ENCODE measurements around the gene RPL22.

Gene RPL22

DNA sequence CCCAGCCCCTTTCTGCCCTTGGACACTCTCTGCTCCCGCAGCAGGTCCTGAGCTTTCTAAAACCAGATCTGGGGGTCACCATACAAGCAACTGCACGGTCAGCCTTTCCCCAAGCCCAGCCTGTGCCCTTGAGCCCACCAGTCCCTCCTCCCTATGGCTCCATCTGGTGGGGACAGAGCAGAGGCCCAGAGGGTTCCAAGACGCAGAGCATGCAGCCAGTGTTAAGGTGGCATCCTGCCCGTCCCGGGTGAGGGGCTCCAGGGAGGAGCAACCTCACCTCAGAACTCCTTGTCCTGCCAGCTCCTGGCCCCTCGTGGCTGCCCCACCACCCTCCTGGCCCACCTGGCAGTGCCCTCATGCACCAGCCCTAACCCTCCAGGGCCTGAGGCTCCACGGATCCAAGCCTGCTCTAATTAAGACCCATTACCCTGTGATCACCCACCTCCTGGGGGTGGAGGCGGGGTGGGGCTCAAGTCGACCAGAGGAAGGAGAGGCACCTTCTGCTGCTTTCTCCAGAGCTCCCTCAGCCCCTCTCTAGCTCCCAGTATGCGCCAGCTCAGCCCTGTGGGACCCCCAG, 27.8 kb downstream of the RPL22 start:
- no peak for DNase-seq

DNA sequence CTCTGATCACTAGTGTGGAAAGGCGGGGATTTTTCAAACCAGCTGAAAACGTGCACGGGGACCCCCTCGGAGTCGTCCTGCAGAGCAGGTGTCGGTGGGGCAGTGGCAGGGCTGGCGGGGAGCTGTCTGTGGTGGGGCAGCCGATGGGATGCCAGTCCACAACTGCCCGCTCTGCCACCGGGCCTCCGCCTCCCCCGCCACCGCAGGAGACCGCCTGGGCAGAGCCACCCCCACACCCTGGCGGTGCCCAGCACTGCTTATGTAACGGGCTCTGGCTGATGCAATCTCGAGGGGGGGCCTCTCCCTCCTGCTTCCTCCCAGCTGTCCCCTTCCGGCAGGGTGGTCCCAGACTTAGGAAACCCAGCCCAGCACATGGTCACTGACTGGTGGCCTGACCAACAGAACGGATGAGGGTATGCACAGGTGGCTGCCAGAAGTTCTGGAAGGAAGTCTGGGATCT, 28.6 kb downstream of the RPL22 start:
- DNase-seq = no peak

DNA sequence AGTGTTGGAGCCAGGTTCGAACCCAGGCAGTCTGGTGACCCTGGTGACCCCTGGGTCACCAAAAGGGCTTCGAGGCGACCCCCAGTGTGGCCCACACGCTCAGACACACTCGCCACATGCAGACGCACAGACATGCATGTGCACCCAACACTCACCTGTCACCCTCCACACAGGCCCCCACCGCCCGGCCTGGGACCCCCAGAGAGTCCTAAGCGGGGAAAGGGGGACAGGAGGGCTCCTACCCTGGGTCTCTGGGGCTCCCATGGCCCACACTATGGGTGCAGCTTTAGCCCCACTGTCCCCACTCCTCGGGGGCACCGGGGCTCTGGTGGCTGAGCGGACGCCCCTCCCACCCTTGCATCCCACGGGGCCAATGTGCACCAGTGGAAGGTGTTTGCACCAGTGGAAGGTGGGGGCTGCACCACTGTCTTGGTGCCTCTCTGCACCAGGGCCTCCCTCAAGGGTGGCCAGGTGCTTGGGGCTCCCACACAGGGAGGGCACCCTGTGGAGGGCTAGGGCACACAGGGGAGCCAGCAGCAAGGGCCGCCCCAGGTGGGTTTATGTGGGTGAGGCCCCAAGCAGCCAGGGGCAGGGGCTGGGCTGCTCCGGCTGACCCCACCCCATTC, 29.2 kb downstream of the RPL22 start:
- DNase-seq = no peak

DNA sequence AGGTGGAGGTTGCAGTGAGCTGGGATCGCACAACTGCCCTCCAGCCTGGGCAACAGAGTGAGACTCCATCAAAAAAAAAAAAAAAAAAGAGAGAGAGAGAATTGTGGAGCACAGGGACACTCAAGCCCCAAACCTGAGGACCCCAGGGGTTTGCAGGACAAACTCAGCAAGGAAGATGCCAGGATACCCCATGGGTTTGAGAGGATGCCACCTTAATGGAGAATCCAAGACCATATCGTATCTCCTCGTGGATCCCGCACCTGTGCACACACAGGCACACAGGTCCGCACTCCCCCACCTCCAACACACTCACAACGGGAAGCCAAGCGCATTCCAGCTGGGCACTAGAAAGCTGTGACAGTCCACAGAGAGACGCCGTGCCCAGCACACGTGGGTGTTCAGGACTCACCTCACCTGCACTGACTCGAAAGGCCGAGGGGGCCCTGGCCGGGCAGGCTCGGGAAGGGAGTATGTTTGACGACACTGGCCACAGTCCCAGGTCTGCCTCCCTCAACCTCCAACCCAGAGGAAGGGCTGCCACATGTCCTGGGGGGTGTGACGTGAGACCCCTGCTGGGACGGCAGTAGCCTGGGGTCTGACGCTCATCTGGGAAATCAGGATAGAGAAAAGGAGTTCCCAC, 30.3 kb downstream of the RPL22 start:
- no peak for DNase-seq

DNA sequence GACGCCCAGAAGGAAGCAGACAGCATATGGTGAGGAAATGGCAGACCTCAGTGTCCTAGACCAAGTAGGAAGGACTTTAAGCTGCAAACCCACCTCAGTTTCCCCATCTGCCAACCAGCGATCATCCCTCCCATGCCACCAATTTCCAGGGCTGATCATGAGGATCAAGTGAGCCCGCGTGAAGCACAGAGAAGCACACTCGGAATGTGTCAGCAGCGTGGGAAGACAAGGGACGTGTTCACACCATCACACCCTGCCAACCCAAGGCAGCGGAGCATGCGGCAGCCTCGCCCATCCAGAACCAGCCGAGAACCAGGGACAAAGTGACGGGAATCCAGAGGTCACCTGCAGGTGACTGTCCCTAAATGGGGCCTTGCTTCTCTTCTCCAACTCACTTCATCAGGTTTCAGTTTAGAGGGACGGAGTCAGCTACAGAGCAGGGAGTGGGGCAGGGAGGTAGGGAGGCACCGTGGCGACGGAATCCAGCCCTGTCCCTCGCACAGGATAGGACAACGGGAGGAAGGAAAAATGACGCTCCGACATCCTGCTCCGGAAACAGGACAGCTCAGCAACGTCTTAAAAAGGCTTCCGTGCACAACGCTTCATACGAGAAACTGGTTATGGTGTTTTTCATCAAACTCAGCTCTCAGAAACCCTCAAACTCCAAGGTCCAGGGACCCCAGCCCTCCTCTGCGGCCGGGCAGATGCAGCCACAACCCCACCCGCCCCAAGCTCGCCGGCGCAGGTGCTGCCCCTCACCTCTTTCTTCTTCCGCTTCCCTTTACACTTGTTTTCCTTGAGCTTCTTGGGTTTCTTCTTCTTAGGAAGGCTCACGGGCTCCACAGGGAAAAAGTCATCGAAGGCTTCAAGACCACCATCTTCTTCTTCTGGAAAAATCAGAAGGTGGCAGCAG, 31.7 kb downstream of the RPL22 start:
- no peak for DNase-seq

DNA sequence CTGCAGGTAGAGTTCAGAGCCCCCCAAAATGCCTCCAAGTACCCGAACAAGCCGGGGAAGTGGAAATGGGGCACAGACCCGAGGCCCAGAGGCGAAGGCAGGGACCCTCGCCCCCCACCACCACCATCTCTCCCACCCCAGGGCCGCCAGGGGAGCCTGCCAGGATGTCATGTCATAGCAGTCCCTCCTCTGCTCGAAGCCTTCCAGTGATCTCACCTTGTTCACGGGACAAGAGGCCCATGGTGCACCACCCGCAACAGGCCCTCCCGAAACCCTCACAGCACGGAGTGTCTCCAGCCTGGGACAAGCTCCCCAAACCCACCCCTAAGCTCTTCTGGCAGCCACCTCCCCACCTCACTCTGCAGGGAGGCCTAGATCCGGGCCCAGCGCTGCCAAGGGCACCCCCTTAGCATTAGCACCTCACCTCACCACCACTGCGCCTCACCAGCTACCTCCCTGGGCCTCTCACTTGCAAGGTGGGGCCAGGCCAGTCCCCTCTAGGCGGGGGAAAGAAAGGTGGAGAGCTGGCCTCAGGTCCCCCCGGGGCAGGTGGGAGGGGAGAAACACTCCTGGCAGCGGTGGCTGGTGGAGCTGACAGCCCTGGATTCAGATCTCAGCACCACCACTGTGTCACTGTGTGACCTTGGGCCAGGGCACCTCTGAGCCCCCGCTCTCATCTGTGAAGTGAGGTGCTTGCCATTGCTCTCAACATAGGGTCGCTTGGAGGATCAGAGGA, 32.6 kb downstream of the RPL22 start:
- DNase-seq = no peak

DNA sequence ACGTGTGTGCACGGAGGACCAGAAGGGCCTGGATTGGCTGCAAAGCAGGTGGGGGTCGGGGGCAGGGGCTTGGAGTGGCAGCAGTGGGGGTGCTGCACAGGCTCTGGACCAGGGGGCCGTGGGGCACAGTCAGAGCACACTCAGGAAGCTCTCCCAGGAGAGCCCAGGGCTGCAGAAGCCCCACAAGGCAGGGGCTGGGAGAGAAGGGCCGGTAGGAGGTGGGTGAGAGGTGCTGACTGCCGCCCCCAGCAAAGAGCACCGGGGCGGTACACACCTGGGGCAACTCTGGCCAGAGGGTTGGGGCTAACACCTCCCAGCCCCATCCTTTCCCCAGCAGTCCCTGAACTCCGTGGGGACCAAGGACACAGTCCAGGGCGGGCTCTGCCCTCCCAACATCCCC, 33.2 kb downstream of the RPL22 start:
- DNase-seq = no peak

DNA sequence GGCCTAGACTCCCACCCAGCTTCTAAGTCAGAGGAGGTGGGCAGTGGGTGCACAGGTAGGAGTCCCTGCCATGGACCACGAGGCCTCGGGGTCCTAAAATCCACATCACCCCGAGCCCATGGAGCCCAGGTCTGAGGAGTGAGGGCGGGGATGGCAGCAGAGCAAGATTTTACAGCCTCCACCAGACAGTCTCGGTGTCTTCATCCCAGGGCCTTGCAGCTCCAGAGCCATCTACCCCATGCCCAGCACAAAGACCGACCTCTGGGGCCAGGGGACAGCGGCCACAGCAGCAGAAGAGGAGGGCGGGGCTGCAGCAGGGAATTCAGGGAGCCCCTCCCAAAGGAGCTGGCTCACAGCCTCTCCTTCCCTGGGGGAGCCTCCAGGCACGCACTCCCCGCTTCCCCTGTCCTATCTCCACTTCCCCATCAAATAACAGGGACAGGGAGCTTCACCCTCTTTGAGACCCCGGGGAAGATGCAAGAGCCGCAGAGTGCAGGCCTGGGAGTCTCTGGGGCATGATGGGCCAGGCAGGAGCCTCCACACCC, 33.9 kb downstream of the RPL22 start:
- DNase-seq = no peak

DNA sequence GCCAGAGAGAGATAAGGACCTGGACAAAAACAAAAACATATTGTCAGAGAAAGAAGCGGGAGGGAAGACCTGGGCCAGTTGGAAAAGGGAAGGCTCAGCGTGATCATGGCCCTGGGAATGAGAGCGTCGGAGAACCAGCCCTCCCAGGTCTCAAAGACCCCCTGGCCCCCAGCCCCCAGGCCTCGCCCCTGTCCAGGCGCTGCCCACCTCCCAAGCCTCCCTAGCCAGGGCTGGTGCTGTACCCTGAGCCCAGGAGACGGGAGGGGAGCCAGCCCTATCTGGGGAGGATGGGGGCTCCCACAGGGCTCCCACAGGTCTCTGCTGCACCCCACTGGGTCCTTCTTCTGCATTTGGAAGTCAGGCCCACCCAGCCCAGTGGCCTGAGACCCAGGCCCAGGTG, 34.4 kb downstream of the RPL22 start:
- no peak for DNase-seq

DNA sequence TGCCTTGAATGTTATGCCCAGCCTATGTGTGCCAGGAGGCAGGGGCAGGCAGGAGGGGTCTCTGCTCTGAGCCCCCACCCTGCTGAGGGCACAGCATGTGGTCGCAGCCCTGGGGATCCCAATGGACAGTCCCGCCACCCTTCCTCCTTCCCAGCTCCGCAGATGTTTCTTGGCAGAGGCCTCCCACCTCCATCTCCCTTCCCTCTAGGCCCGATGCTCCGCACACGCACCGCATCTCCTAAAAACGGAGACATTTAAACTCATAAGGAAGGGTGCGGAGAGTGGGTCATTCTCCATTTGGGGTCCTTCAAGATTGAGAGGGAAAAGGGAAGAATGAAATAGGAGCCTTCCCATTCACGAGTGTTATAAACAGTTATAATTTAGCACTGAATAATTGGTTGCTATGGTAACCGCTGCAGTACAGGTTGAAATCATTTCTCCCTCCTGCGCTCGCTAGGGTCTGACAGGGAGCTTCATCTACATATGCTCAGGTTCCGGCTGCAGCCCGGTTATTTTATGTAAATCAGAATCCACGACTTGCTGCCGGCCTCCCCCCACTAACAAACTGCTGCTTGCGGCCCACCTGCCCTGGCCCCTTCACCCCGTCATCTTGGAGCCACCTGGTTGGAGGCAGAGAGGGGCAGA, 35.3 kb downstream of the RPL22 start:
- DNase-seq = no peak

DNA sequence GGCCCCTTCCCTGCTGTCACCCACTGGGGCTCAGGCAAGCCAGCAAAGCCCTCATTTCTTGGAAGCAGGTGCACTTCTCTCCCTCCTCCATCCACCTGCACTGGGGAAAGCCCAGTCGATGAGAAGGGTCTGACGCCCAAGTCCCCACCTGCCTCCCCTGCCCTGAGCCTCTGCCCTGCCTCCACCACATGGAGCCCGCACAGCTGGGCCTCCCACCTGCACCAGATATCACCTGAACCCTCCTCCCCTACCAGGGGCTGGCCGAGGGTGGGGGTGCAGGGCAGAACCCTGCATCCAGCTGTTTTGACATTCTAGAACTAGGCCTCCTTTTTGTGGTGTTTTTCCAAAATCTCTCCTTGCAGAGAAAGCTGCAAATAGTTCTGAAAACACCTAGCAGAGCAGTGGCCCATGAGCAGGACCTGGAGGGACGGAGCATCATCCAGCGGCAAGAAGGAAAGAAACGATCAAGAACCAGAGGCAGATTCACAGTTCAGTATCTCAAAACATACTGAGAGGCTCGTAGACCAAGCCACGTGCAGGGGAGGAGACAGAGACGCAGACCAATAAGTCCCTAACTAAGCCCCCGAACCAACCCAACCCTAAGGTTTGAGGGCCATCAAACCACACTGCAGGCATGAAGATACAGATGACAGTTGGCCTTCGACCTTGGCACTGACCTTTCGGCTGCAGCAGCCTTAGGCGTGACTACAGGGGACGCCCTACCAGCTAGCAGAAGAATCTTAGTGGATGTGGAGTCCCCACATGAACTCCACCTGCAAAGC, 36.0 kb downstream of the RPL22 start:
- no peak for DNase-seq

DNA sequence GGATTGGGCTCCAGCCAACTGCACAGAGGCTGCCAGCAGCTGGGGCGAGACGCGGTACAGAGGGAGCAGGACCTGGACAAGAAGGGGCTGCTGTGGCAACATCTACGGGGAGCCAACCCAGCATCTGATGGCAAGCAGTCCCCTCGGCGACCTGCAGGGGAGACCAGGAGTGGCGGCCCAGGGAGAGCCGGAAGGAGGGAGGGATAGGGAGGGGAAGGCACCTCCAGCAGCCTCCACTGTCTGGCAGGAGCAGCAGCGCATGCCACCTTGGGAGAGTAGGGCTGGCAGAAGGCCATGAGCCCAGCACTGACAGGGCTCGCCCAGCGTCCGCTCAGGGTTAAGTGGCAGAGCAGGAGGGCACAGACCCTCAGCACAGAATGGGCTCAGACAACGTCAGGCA, 36.6 kb downstream of the RPL22 start:
- no peak for DNase-seq

DNA sequence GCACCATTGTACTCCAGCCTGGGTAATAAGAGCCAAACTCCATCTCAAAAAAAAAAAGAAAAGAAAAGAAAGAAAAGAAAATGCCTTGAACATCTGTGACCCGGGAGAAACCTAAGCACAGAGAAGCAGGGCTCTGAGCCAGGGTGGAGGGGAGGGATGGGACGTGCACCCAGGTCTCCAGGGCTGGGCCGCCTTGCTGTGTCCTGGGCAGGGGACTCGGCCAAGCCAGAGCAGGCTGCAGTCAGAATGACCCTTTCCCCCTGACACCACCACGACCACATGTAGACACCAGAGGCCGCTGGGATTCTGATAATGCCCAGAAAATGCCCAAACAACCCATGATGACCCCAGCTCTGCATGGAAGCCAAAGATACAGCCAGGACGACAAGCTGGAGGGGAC, 37.1 kb downstream of the RPL22 start:
- DNase-seq = no peak

DNA sequence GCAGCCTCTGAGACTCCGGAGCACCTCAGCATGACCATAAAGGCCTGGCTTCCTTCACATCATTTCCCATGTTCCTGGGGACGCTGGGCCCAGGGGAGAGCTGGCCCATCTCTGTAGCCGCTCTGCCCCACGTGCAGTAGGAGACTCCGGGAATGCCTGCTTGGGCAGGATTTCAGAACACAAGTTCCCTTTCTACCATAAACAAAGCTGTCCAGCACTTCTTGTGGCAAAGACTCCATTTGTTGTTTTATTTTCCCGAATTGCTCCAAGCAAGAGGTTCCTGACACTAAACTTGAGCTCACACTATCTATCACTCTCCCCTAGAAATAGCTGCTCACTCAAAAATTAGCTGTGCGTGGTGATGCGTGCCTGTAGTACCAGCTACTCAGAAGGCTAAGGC, 41.2 kb downstream of the RPL22 start:
- no peak for DNase-seq

DNA sequence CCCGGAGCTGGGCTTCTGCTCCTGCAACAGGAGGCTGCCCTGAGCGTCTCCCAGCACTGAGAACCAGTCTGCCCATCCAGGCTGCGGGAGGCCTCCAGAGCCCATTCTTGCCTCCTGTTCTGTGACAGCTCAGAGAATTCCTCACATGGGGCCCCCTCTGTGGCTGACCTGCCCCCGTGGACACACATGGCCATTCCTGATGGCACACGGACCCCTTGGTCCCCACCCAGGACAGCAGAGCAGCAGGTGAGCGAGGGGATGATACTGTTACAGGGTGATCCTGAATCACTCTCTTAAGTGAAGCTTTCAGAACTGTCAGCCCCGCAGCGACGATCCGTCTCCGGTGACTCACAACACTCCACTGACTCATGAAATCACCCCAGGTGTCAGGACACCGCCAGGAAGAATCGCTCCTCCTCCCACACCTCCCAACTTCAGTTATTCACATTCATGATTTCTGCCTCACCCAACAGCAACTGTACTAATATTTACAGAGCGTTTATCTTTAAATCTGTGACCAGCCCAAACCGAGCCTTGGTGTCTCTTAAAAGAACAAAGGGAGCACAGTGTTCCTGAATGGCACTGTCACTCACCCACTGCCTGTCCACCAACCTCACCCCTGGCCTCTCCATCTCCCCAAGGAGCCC, 41.7 kb downstream of the RPL22 start:
- DNase-seq = no peak

DNA sequence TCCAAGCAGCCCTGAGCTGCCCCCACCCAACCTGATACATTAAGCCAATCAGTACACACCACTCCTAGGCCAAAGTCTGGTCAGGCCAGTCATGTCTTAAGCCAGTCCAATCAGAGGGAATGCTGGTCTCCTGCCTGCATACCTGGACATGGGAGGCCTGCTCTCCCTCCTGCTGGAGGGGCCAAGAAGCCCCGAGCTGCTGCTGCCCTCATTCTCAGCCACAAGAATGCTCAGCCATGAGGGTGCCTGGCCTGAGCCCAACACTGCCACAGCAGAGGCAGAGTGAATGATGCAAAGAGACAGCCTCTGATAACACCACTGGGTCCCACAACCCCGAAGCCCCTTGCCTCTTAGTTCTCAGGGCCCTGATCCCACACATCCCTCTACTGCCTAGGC, 42.3 kb downstream of the RPL22 start:
- DNase-seq = no peak

DNA sequence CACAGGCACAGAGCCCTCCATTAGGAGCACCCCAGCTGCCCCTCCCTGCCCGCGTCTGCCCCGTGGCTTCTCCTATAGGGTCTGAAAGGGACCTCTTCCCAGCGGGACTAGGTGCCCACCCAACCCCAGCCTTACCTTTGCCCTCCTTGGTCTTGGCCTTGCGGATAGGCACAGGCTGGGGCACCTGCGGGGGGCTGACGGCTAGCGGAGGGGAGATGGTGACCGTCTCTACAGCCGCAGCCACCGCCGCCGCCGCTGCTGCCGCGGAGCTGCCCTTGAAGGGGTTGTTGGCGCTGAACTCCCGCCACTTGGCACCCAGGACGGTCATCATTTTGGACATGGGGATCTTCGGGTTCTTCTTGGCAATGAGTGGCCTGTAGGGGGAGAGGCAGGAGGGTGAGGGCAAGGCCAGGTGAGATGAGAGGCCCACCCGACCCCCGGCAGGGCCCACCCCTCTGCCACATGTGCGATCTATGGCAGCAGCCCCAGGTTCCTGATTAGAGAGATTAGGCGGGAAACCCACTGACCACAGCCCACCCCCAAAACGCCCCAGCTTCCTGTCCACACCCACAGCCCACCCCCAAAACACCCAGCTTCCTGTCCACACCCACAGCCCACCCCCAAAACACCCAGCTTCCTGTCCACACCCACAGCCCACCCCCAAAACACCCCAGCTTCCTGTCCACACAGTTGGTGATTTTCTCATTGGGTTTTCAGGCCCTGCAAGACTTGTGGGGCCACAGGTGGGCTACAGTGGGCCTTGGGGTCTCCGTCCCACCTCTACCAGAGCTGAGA, 44.7 kb downstream of the RPL22 start:
- DNase-seq = no peak

DNA sequence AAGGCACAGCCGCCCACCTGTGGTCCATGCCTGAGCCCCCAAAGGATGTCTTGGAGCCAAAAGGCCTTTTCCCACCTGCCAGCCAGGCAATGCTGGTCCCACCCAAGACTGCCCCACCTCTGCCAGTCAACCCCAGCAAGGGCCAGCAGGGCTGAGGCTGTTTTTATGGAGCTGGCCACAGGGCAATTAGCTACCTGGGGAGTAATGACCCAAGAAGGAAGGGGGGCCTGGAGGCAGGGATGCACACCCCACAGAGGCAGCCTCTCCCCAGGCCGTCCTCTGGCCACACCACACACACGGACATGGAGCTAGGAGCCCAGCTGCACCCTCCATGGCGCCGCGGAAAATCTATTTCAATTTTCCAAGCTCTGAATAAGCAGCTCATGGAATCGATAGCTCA, 46.5 kb downstream of the RPL22 start:
- no peak for DNase-seq

DNA sequence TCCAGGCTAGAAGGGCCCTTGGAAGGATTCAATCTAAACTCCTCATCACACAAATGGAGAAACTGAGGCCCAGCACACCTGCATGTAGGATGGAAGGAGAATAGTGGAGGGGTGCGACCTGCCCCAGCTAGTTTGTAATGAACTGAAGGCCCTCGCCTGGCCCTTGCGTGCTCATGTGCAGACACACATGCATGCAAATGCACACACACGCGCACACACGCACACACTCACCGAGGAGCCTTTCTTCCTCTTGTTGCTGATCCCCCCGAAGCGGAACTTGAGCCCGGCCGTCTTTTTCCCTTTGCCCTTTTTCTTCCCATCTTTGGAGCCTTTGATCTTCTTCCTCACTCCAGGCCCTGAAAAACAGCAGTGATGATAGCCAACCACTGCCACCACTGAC, 47.2 kb downstream of the RPL22 start:
- no peak for DNase-seq

DNA sequence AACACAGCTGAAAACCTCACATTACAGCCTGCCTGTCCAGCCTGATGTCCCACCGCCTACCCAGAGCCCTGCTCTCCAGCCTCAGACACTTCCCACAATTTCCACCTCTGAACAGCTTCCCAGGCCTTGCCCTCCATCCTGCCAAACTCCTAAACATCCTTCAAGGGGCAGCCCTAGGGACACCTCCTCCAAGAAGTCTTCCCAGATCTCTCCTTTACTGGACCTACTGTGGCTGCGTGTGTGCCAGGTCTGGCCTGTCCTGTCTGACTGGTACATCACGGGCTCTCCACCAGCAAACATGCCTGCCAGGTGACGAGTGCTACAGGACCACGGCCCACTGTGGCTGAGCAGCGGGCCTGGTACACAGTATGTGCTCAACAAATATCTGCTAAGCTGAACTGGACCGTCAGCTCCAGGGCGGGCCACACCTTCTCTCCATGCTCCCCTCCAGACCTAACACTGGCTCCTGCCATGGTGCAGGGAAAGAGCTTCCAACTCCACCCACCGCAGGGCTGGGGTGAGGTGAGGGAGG, 48.0 kb downstream of the RPL22 start:
- DNase-seq = no peak

All from CD4-positive, alpha-beta T cell treated with Interleukin-21 for 1 hour (primary cell).